Right forelimb (tissue), 1 donor: ENCODE results near the gene ADSL.
"Not testable (repeated sequence)": the region's sequence is repeated elsewhere in the genome, so short reads cannot be mapped to it uniquely, and the experiment has no call there.

ENCODE experiments used
- DNase-seq: peaks from one replicate; pipeline ENCODE4 v3.0.0-alpha.2; 2018

ADSL gene

DNA sequence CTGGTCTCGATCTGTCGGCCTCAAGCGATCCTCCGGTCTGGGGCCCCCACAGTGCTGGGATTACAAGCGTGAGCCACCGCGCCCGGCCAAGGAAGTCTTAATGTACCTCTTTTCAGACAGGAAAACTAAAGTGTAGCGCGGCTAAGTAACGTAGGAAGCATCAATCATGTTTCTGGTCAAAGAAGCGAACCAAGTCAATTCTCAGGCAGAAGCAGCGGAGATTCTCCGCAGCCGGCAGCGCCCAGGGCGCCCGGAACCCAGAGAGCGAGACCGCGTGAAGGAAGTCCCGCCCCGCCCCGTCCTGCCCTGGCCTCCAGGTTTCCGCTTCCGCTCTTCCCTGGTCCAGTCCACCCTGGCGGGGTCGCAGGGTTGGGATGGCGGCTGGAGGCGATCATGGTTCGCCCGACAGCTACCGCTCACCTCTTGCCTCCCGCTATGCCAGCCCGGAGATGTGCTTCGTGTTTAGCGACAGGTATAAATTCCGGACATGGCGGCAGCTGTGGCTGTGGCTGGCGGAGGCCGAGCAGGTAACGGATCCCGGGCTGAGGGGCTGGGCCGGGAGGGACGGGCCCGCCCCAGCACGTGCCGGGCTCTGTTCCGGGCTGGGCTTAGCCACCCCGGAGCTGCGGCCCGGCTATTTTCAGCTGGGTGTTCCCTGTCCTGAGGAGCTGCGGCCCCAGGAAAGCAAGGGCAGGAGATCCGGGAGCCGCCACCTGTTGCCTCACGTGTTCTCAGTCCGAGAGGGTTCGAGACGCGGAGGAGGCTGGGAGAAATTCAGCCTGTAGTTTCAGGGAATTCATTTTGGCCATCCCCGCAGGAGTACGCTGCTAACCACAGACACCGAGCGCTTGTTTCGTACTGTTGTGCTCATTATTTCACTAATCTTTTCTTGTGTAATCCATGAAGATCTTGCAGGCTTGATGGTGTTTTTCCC, at the start of gene ADSL:
Gene ADSL, plus strand, starts transcription at position 316 of the 934 bp plus-strand sequence. Its CDS starts 59 bp downstream, at position 375.
- peak; percentile 95 for DNase-seq

DNA sequence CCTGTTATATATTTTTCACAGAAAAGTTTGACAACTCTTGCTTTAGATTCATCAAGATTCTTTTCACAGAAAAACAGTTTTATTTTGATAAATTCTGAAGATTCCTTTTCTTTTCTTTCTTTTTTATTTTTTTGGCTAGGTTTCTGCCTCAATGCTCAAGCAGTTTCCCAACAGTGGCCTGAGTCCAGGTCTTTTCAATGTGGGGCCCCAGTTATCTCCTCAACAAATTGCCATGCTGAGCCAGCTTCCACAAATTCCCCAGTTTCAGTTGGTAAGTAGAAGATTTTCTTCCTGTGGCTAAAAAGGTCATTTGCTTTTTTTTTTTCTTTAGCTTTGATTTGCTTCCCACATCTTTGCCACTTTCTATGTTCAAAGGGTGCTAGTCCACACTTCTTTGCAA, 46.0 kb upstream of the ADSL start:
- no peak for DNase-seq

DNA sequence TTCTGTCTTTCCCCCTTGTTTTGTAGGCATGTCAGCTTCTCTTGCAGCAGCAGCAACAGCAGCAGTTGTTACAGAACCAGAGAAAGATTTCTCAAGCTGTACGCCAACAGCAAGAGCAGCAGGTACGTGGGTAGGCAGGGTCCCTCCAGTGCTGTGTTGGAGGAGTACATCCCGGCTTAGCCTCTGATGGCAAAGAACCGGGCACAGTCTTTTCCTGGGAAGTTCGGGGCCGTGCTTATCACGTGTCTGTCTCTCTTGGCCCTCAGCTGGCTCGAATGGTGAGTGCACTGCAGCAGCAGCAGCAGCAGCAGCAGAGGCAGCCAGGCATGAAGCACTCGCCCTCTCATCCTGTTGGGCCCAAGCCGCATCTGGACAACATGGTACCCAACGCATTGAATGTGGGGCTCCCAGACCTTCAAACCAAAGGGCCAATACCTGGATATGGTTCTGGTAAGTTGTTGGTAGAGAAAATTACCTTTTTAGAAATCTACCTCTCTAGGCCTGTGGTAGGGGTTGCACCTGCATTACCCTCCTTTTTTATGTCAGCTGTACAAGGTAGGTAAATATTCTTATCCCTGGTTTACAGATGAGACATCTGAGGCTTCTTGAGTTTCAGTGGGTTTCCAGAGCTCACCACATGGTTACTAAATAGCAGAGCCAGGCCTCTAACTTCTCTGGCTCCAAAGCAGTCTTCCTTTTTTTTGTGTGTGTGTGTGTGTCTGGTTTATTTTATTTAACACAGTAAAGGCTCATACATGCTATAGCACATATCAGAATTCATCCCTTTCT, 45.2 kb upstream of the ADSL start:
- DNase-seq, result no peak

DNA sequence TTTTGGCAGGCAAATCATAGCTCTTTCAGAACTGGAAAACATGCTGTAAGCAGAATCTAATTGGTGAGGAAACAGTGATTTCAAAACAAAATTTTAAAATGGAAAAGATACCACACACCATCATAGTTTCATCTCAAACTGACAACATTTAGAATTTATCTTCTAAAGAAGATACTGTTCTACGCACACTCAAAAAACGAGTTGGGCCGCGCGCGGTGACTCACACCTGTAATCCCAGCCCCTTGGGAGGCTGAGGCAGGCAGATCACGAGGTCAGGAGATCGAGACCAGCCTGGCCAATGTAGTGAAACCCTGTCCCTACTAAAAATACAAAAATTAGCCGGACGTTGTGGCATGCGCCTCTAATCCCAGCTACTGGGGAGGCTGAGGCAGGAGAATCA, 44.2 kb upstream of the ADSL start:
- no peak for DNase-seq

DNA sequence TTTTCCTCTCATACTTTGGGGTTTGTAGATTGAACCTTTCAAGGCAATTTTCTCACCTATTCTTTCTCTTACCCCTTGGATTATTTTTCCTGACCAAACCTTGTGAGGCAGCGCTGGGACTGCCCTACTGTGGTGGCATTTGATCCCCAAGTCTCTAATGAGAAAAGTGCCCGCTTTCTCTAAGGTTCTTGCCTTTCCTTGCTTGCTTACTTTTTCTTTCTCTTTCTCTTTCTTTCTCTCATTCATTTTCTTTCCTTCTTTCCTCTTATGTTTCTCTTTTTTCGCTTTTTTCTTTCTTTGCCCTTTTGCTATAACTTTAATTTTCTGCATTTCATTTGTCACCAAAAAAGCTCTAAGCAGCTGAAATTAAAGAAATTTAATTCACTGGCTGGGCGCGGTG, 40.7 kb upstream of the ADSL start:
- no peak for DNase-seq

DNA sequence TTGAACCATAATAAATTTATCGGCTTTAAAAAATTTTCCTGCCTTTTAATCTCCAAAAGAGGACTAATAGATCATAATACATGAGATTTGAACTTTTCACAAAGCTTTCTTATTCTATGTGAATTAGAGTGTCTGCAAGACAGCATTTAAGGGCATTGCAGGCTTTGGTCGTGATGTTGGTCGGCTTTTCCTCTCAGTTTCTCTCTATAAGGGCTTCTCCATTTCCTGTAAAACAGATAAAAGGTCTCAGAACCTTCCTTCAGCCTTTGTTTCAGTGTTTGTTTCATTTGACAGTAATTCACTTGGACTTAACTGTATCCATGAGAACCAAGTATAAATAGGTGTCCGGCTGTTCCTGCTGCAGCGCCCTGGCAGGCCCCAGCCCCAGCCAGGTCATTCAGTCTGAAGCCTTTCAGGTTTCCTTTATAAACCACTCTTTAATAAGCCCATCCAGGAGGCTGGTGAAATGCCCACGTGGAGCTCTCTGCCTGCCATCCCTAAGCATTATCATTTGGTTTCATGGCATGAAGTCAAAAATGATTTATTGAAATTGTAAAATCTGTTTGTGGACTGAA, 37.2 kb upstream of the ADSL start:
- DNase-seq, result no peak

DNA sequence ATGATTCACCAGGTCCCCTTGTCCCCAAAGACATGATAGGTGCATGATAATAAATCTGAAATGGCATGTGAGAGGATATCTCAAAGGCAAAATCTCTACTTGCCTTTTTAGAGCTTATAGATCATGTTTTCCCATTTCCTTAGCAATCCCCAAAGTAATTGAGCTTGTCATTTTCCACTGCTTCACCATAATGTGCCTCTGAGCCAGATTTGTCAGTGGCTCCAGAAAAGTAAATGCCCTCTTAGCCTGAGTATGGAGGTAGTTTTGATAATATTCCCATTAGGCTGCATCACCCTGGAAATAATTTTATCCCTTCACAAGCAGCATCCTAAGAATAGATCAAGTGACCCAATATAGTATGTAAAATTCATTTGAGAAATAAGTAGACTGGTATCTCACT, 36.7 kb upstream of the ADSL start:
- DNase-seq, result no peak

DNA sequence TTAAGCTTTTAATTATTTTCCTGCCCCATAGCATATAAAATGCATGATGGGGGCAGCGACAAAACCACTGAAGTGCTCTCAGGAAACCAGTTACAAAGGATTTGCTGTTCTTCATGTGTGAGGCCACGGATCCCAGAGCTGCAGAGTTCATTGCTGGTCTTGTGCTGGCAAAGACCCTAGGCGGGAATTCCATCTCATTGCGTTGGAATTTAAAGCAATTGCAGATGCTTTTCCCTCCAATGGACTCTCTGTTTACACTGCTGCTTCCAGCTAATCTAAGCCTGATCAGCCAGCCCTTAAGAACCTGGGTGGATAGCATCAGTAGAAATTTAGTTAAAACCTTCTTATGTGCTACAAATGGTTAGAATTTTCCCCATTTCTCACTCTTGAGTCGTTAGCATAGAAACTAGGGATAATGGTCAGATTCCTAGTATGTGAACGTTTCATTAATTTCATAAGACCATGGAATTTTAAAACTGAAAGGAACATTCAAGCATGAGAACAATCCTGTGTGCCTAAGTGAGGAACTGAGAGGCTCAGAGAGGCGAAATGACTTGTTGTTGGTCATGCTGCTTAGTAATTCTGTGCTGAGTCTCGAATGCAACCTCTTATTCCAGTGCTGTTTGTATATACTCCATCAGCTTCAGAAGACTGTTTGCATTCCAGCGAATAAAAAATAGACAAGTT, 36.1 kb upstream of the ADSL start:
- DNase-seq, result peak; percentile 73

DNA sequence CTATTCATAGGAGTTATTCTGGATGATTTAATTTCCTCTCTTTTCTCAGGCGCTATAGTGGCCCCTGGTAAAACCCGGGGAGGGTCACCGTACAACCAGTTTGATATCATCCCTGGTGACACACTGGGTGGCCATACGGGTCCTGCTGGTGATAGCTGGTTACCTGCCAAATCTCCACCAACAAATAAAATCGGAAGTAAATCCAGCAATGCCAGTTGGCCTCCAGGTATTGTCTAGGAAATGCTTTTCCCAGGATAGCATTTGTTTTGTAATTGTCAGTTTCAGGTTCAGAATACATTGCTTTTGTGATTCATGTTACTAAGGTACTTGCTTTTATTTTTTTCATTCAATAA, 35.6 kb upstream of the ADSL start:
- no peak for DNase-seq

DNA sequence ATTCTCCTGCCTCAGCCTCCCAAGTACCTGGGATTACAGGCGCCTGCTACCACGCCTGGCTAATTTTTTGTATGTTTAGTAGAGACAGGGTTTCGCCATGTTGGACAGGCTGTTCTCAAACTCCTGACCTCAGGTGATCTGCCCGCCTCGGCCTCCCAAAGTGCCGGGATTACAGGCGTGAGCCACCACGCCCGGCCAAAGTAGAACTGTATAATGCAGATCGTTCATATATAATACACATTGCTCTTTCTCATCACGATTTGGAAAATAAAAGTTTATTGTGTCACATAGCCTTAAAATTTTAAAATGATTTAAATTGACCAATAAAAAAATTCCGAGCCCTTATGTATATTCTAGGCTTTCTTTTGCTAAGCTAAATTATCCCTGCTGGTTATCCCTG, 34.7 kb upstream of the ADSL start:
- not testable (repeated sequence) for DNase-seq

DNA sequence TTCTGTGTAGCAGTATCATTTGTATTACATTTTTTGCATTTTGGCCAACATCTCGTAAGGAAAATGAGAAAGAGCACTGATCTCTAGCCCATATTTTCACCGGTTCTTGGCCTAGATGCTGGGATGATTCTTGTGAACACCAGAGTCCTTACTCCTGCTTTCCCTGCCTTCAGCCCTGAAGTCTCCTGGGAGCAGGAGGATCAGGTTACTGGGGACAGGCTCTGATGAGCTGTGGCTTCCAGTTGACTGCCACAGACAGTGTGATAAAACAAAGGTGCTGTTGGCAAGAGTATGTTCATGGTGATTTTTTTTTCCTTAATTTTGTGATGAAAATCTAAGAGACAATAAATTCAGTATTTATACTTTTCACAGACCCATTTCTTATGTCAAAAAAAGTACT, 34.2 kb upstream of the ADSL start:
- DNase-seq, result no peak

DNA sequence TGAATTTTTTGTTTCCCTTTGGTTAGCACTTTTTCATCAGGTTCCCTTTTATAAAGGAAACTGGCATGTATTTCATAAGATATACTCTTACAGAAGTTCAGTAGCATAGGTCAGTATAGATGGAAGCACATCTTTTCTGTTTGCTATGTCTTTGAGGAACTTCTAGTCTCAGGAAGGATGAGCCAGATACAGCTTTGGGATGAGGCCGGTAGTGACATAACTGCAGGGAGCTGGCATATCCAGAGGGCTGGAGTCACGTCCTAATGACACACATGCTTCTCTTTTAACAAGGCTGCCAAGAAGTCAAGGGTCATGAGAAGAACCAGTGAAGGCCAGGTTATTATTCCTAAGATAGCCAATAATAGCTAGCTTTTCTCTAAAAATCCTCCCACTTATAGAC, 33.3 kb upstream of the ADSL start:
- no peak for DNase-seq

DNA sequence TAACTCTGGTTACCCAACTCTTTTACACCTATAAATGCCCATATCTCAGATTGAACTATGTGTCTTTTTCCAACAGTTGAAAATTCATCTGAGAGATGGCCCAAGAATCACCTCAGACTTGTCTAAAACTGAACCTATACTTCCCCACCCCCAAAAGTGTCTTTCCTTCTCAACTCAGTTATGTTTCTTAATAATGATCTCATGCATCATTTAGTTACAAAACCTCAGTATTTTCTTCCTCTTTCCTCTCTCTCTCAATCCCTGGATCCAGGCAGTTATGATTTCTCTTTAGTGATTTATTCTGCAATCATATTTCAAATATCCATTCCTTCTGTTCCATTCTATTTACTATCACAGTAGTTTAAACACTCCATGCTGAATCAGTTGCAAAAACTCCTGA, 32.3 kb upstream of the ADSL start:
- no peak for DNase-seq

DNA sequence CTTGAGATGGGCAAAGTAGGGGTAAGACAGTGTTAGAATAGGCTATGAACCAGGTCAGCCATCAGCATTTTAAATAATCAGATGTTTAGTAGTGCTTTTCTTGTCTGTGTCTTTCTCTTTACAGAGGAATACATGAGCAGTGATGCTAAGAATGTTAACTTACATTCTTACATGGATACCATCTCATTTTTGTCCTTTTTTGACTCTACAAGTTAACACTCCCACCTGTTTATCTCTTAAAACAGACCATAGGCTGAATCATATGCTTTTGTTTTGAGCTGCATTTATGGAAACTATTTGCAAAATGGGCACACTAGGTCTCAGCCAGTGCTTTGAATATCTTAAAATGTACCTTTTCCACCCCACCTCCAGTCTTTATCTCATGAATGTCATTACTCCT, 25.6 kb upstream of the ADSL start:
- DNase-seq, result no peak

DNA sequence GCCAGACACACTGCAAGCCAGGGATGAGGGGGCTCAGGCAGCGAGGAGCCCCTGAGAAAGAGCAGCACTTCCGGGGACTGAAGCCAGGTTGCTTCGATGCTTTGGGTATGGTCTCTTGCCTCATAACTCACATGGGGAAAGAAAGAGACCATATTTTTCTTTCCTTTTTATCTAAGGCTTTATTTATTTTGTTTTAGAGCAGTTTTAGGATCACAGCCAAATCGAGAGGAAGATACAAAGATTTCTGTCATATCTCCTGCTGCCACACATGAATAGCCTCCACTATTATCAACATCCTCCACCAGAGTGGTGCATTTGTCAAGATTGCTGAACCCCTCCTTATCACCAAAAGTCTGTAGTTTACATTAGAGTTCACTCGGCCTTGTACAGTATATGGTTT, 24.3 kb upstream of the ADSL start:
- DNase-seq, result no peak

DNA sequence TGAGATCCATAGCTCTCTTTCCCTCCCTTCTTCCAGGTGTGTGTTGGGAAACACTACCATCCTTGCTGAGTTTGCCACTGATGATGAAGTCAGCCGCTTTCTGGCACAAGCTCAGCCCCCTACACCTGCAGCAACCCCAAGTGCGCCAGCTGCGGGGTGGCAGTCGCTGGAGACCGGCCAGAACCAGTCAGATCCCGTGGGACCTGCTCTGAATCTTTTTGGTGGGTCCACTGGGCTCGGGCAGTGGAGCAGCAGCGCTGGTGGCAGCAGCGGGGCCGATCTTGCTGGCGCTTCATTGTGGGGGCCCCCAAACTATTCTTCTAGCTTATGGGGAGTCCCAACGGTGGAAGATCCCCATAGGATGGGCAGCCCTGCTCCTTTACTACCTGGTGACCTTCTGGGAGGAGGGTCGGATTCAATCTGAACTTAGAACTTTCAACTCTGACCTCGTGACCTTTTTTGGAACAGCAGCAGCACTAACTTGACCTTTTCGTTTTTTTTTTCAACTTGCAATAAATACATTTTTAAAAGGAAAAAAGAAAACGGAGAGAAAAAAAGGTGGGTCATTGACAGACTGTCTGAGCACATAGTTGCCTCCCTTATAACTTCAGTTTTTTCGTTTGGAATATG, 23.4 kb upstream of the ADSL start:
- no peak for DNase-seq

DNA sequence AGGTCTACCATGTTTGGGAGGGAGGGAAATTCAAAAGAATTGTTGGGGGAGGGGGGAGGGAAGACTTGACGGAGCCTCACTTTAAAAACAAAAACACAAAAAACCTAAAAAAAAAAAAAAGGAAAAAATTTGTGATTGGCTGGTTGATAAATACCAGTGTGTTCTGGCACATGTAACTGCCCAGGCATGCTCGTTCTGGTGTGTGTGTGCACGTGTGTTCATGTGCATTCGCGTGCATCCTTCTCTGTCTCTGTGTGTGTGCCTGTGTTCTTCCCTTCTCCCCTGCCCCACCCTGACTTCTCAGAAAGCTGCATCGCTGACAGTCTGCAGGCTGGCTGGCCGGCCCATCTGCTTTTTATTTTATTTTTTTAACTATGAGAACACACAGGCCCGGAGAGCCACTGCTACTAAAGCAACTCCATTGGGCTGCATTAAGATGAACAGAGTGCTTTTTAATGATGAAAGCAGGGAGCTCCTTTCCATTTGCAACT, 22.6 kb upstream of the ADSL start:
- DNase-seq, result peak; percentile 63

DNA sequence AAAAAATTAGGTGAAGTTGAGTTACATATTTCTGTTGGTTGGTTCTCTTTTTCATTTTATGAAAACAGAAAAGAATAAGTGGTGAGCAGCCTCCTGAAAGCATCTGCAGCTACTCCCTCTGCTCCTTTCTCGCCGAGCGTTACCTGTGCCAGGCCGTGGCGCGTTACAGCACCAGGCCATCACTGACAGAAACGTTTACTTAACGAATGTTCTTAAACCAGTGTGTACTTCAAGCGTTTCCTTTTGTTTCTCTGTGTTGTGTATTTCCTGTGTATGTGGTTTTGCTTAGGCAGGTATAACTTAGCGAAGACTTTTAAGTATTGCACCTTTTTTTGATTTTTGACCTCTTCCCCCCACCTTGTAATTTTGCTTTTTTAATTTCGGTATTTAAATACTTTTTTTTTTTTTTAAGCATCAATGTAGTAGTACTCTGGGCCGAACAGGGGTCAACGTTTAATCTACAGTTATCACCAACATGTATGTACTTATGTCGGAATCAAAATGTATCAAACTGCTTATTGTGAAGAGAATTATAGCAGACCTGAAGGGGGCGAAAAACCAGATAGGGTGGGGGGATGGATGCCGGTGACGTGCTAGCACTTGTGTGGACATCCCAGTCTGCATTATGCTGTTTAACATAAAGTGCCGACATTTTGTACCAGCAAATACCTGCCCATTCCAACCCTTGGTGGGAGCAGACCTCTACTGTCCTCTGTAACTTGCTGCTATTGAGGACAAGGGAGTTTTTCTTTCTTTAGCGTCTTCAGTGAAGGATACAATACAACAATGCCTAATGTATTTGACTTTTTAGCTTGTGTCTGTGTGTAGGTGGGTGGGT, 21.6 kb upstream of the ADSL start:
- DNase-seq, result no peak

DNA sequence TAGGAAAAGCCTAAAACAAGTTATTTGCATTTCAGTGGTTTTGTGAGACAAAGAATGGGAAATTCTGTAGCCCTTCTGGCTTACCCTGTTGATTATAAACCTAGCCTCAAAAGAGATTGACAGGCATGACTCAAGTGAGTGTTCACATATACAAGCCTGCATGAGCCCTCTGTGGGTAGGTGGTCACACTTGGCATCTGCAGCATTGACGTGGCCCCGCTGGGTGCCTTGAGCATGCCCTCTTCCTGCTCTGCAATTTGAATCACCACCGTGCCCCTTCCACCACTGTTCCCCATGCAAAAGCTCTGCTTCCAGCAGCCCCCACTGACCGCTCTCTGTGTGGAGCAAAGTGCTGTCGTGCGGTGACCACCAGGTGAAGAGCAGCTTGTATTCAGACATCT, 21.0 kb upstream of the ADSL start:
- DNase-seq, result no peak

DNA sequence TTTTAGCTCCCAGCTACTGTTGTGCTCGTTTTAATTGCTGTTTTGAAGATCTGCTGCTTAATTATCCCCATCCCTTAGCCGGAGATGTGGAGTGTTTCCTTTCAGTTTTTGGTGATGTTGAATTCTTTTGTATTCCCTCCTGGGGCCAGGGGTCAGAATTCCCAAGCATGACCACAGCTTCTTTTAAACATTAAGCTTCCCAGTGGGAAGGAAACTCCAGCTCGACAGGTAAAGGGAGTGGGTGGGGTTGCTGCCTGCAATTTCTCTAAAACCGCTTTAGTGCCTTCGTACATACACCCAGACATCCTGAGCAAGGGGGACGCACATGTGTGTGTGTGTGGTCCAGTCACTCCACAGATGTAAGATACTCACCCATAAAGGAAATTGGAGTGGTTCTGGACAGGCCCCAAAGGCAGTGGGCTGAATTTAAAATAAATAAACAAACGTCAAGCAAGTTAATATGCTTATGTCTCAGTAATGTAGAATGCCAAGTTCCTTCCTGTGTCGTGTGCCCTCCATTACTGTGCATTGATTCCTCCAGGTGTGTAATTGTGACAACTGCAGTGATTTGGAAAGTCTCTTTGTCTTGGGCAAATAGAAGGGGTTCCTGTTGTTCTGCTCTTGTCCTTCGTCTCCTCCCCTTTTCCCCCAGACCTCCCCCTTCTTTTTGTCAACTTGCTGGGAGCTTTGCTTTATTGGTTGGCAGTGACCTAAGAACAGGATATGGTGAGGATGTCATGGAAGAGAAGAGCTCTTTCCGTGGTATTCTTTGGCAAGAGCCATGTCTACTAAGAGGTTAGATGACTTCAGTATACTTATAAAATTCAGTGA, 19.2 kb upstream of the ADSL start:
- DNase-seq, result no peak
